Right atrium auricular region (tissue), 2 donors: ENCODE measurements around the gene RBPJL. TPM values are rescaled to one million over a fixed set of nuclear protein-coding genes. Genes with fewer than 3 reads are reported as not detected.

Experiments used
- DNase-seq: peaks from one replicate; pipeline ENCODE4 v3.0.0-alpha.2; 2019; ENCODE audit warnings: low spot score
- H3K27ac ChIP-seq, 2 donors: fragments of 200-600 bp; sonication (generic); 1 replicate in 1 of 2; 2 replicates in 1 of 2; pipeline ENCODE4 v1.5.1; 2016 to 2019
- H3K27me3 ChIP-seq, 2 donors: fragments of 200-600 bp; sonication (generic); one replicate each; pipeline versions ENCODE4 v1.5.1 to v1.6.0; 2017 to 2019
- H3K36me3 ChIP-seq: fragments of 200-600 bp; sonication (generic); one replicate; pipeline ENCODE4 v1.5.1; 2016
- H3K4me1 ChIP-seq, 2 donors: fragments of 200-600 bp; sonication (generic); one replicate each; pipeline versions ENCODE4 v1.5.1 to v1.6.0; 2017 to 2019
- H3K4me3 ChIP-seq, 2 donors: fragments of 200-600 bp; sonication (generic); 1 replicate in 1 of 2; 2 replicates in 1 of 2; pipeline ENCODE4 v1.5.1; 2017 to 2019; ENCODE audit warnings: mild to moderate bottlenecking in 1 of 2, moderate library complexity in 1 of 2
- H3K9me3 ChIP-seq, 2 donors: fragments of 200-600 bp; sonication (generic); one replicate each; pipeline ENCODE4 v1.5.1; 2019
- total RNA-seq, 2 donors: library from RNA; depleted of rRNA; stranded (reverse); fragments of >200 nt; gene quantifications; one replicate each; pipeline ENCODE4 v1.1.0, GENCODE V29; 2016
- TF ChIP-seq, protein P1 (sequence below), 2 donors: fragments of 200-600 bp; sonication (generic); IDR thresholded peaks; one replicate each; pipeline ENCODE4 v1.5.1; 2019; ENCODE audit warnings: antibody characterized with exemption in 2 of 2

RBPJL gene
- total RNA-seq, 2 donors from 2014 or later = not detected

DNA sequence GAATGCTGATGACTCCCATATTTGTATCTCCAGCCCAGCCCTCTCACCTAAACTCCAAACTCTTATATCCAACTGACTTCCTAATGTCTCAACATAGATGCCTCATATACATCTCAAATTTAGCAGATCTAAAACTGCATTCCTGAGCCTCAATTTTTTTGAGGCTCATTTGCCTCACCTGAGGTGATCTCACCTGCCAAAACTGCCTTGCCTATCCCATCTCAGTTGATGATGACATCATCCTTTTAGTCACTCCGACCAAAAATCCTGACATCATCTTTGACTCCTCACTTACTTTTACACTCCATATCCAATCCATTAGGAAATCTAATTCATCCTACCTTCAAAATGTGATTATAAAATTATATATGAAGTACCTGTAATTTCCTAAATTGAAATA lies 26.6 kb upstream of the RBPJL start:
- no peaks in the 10 kb centered on the region for H3K9me3 ChIP-seq
- no peaks in the 10 kb centered on the region for H3K36me3 ChIP-seq
- no peaks in the 10 kb centered on the region for H3K4me1 ChIP-seq
- TF ChIP-seq, protein P1, sequence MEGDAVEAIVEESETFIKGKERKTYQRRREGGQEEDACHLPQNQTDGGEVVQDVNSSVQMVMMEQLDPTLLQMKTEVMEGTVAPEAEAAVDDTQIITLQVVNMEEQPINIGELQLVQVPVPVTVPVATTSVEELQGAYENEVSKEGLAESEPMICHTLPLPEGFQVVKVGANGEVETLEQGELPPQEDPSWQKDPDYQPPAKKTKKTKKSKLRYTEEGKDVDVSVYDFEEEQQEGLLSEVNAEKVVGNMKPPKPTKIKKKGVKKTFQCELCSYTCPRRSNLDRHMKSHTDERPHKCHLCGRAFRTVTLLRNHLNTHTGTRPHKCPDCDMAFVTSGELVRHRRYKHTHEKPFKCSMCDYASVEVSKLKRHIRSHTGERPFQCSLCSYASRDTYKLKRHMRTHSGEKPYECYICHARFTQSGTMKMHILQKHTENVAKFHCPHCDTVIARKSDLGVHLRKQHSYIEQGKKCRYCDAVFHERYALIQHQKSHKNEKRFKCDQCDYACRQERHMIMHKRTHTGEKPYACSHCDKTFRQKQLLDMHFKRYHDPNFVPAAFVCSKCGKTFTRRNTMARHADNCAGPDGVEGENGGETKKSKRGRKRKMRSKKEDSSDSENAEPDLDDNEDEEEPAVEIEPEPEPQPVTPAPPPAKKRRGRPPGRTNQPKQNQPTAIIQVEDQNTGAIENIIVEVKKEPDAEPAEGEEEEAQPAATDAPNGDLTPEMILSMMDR (IDR thresholded peaks at IDR 0.05) = no peak
- no peaks in the 10 kb centered on the region for H3K27me3 ChIP-seq
- no peak overlapping the region for H3K27ac ChIP-seq
- DNase-seq = no peak
- H3K4me3 ChIP-seq = no peak overlapping the region

DNA sequence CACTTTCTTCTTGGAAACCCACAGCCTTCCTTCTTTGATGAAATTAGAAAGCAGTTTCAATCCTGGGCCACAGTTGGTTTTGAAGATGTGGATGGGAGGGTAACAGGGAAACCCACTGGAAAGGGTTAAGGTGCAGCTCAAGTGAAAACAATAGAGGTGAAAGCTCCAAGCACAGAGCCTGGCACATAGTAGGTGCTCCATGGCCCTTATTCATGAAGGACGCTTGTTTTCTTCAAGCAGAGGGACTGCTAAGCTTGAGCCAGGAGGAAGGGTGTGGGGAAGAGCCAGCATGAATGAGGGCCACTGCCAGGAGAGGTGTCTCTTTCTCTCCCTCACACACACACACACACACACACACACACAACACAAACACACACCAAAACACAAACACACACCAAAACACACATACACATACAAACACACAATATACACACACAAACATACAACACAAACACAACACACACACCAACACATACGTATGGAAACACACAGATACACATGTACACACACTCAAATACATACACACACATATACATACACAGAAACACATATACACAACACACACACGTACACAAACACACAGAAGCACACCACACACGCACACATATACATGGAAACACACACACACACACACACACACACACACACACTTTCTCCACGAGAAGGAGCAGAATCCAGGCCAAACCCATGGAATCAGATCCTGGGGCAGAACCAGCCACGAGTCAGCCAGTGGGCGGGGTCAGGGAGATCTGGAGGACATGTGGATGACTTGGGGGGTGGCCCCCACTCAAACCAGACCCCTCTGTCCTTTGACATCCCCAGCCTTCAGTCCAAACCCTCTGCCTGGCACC lies 23.7 kb upstream of the RBPJL start:
- H3K27ac ChIP-seq = no peak overlapping the region
- no peaks in the 10 kb centered on the region for H3K36me3 ChIP-seq
- H3K4me1 ChIP-seq = no peaks in the 10 kb centered on the region
- H3K4me3 ChIP-seq = no peak overlapping the region
- TF ChIP-seq, protein P1 (IDR thresholded peaks at IDR 0.05) = no peak
- no peak for DNase-seq
- no peaks in the 10 kb centered on the region for H3K9me3 ChIP-seq
- no peaks in the 10 kb centered on the region for H3K27me3 ChIP-seq

- Histone ChIP-seq H3K4me1 (no peaks in the 10 kb centered on the region), H3K27ac (no peak overlapping the region), H3K36me3 (no peaks in the 10 kb centered on the region), H3K9me3 (no peaks in the 10 kb centered on the region), H3K27me3 (no peaks in the 10 kb centered on the region), H3K4me3 (no peak overlapping the region)
- TF ChIP-seq, protein P1 (IDR thresholded peaks at IDR 0.05) = no peak
- DNase-seq = no peak
Measured at GRCh38 chr20:45283551-45284057, 23.0 kb upstream of the RBPJL start.

- no peak for DNase-seq
- H3K4me1 ChIP-seq = peaks cover 0 to 6% of the 10 kb centered on the region in 2 donors
- TF ChIP-seq, protein P1 (IDR thresholded peaks at IDR 0.05) = no peak
- H3K27me3 ChIP-seq = no peaks in the 10 kb centered on the region
- H3K9me3 ChIP-seq = no peaks in the 10 kb centered on the region
- H3K36me3 ChIP-seq = no peaks in the 10 kb centered on the region
- no peak overlapping the region for H3K27ac ChIP-seq
- H3K4me3 ChIP-seq = no peak overlapping the region
Measured at GRCh38 chr20:45288376-45288775, 18.3 kb upstream of the RBPJL start.

- TF ChIP-seq, protein P1 (IDR thresholded peaks at IDR 0.05) = no peak
- no peak for DNase-seq
- peaks cover 0 to 10% of the 10 kb centered on the region in 2 donors for H3K4me1 ChIP-seq
- H3K4me3 ChIP-seq = no peak overlapping the region
- no peaks in the 10 kb centered on the region for H3K36me3 ChIP-seq
- no peaks in the 10 kb centered on the region for H3K9me3 ChIP-seq
- no peak overlapping the region for H3K27ac ChIP-seq
- no peaks in the 10 kb centered on the region for H3K27me3 ChIP-seq
Measured at GRCh38 chr20:45288860-45289259, 17.8 kb upstream of the RBPJL start.
